Natural killer cell (primary cell): ENCODE results near the gene THRAP3. TPM values are rescaled to one million over a fixed set of nuclear protein-coding genes. Genes with fewer than 3 reads are reported as not detected.

Experiments used
- ATAC-seq, 3 donors: fragments of 150-1000 bp in 2 of 3; fragments of 200-7000 bp in 1 of 3; cut with Tn5 transposase; 1 replicate in 1 of 3; 2 replicates in 2 of 3; pipeline ENCODE4 v1.10.0; 2021; ENCODE audit warnings: mild to moderate bottlenecking in 2 of 3, moderate library complexity in 2 of 3
- DNase-seq, 2 donors: peaks; one replicate each; pipeline versions ENCODE4 v3.0.0 to v3.0.0-alpha.2; 2013 to 2021; ENCODE audit warnings: mixed read lengths in 1 of 2
- H3K27ac ChIP-seq: one replicate; pipeline ENCODE4 v1.5.1; 2013; ENCODE audit warnings: mild to moderate bottlenecking, low read length
- H3K27me3 ChIP-seq: one replicate; pipeline ENCODE4 v1.6.1; 2013; ENCODE audit warnings: low read length; ENCODE audit not compliant: control insufficient read depth, insufficient read depth
- H3K36me3 ChIP-seq: one replicate; pipeline ENCODE4 v1.6.1; 2013; ENCODE audit warnings: low read length; ENCODE audit not compliant: control insufficient read depth, insufficient read depth
- H3K4me1 ChIP-seq: one replicate; pipeline ENCODE4 v1.6.1; 2013; ENCODE audit warnings: low read length; ENCODE audit not compliant: control insufficient read depth, insufficient read depth
- H3K4me3 ChIP-seq: one replicate; pipeline ENCODE4 v1.5.1; 2013; ENCODE audit warnings: low read length
- H3K9me3 ChIP-seq: one replicate; pipeline ENCODE4 v1.6.1; 2013; ENCODE audit warnings: low read length; ENCODE audit not compliant: control insufficient read depth, insufficient read depth
- H3K27ac Mint-ChIP-seq, 2 donors: one replicate each; pipeline ENCODE4 v1.8.0; 2022; ENCODE audit warnings: mild to moderate bottlenecking in 2 of 2, mixed read lengths in 2 of 2, moderate library complexity in 1 of 2
- H3K27me3 Mint-ChIP-seq, 2 donors: one replicate each; pipeline ENCODE4 v1.8.0; 2022; ENCODE audit warnings: low read depth in 2 of 2, mixed read lengths in 2 of 2
- H3K36me3 Mint-ChIP-seq: one replicate; pipeline ENCODE4 v1.8.0; 2022; ENCODE audit warnings: mixed read lengths
- H3K4me1 Mint-ChIP-seq, 2 donors: one replicate each; pipeline ENCODE4 v1.8.0; 2022; ENCODE audit warnings: mixed read lengths in 2 of 2
- H3K4me3 Mint-ChIP-seq: one replicate; pipeline ENCODE4 v1.8.0; 2022; ENCODE audit warnings: mild to moderate bottlenecking, moderate library complexity, mixed read lengths
- H3K9me3 Mint-ChIP-seq, 2 donors: one replicate each; pipeline ENCODE4 v1.8.0; 2022; ENCODE audit warnings: mixed read lengths in 2 of 2
- CTCF ChIP-seq: fragments of 200-600 bp; IDR thresholded peaks from one replicate; pipeline ENCODE4 v1.8.0; 2022; ENCODE audit warnings: antibody characterized with exemption
- WGBS: methylation state at CpG from one replicate; pipeline ENCODE4 v1.1.7; 2013; ENCODE audit warnings: missing lambda C conversion rate; ENCODE audit not compliant: insufficient coverage; 5-methylcytosine and 5-hydroxymethylcytosine counted together
- intact Hi-C: fragments of 100-400 bp; cut with micrococcal nuclease; formaldehyde crosslinking; loops from one replicate; pipeline ENCODE4 v1.14.2; 2022
- total RNA-seq, 4 donors: library from RNA; stranded (reverse); fragments of 120-200 nt in 1 of 4; gene quantifications; one replicate each; pipeline versions ENCODE4 v1.2.3 to v1.2.4, GENCODE V29; 2013 to 2022

The THRAP3 gene
- total RNA-seq, 3 donors from 2014 or later (not counting 1 experiment from before 2014, with no cell fraction given), result 88.6 to 110 (median 97.4) TPM

DNA sequence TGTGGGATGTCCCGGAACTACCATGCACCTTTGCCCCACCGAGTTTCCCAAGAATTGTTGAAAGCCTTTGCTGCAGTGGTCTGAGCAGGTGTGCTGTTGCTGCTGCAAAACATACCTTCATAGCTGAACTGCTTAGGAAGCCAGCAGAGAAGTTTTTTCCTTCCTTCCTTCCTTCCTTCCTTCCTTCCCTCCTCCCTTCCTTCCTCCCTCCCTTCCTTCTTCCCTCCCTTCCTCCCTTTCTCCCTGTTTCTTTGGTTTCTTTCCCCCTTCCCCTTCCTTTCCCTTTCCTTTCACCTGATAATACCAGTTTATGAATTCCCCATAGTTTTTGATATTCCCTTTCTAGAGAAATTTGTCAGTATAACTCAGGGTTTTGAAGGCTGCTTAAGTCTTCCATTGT, 71.1 kb downstream of the THRAP3 start:
- Mint-ChIP-seq H3K36me3 (no peaks in the 10 kb centered on the region), H3K27ac (peak overlapping the region in 1 of 2 donors; percentile 58), H3K4me3 (no peak overlapping the region), H3K4me1 (peaks cover 0 to 15% of the 10 kb centered on the region in 2 donors), H3K9me3 (no peaks in the 10 kb centered on the region), H3K27me3 (no peaks in the 10 kb centered on the region)
- no peak overlapping the region for H3K4me3 ChIP-seq
- H3K27me3 ChIP-seq, result no peaks in the 10 kb centered on the region
- intact Hi-C loops, result no loop called here
- WGBS, result 96% methylated on average over 2 of the region's 2 CpGs
- no peak for TF ChIP-seq CTCF
- no peak for ATAC-seq
- H3K27ac ChIP-seq, result no peak overlapping the region
- no peaks in the 10 kb centered on the region for H3K4me1 ChIP-seq
- no peak for DNase-seq
- peaks cover 78% of the 10 kb centered on the region for H3K36me3 ChIP-seq
- no peaks in the 10 kb centered on the region for H3K9me3 ChIP-seq

DNA sequence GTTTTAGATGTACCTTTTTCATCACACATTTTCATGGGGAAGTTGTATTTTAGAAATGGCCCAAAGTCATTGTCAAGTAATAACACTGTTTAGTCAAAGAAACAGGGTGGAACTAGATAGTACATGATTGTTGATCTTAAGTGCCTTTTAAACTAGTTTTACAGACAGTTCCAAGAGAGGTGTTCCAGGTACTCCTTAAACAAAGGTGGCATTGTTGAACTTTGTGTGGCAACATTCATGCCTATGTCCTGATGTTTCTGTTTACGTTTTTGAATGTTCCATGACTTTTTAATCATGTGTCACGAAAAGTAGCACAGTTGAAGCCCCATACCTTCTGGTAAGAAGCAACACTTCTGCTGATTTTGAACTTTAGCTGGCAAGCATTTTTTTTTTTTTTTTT, 72.8 kb downstream of the THRAP3 start:
- no peak overlapping the region for H3K4me3 Mint-ChIP-seq
- H3K4me1 Mint-ChIP-seq, result peaks cover 0 to 12% of the 10 kb centered on the region in 2 donors
- Histone ChIP-seq H3K27ac (no peak overlapping the region), H3K4me3 (no peak overlapping the region), H3K9me3 (no peaks in the 10 kb centered on the region), H3K4me1 (no peaks in the 10 kb centered on the region), H3K36me3 (peaks cover 78% of the 10 kb centered on the region), H3K27me3 (no peaks in the 10 kb centered on the region)
- no peaks in the 10 kb centered on the region for H3K9me3 Mint-ChIP-seq
- H3K27ac Mint-ChIP-seq, result peak overlapping the region in 1 of 2 donors; percentile 43
- intact Hi-C loops, result no loop called here
- no peak for TF ChIP-seq CTCF
- ATAC-seq (no peak), DNase-seq (no peak)
- no peaks in the 10 kb centered on the region for H3K36me3 Mint-ChIP-seq
- no peaks in the 10 kb centered on the region for H3K27me3 Mint-ChIP-seq
- 97% methylated on average over 2 of the region's 2 CpGs for WGBS

DNA sequence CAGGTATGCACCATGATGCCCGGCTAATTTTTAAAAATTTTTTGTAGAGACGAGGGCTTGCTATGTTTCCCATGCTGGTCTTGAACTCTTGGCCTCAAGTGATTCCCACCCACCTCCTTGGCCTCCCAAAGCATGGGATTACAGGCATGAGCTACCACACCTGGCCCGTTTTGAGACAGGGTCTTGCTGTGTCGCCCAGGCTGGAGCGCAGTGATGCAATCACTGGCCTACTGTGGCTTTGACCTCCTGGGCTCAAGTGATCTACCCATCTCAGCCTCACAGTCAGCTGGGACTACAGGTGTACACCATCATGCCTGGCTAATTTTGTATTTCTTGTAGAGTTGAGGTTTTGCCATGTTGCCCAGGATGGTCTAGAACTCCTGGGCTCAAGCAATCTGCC, 74.4 kb downstream of the THRAP3 start:
- no peak overlapping the region for H3K4me3 ChIP-seq
- WGBS, result 98% methylated on average over 5 of the region's 5 CpGs
- no peaks in the 10 kb centered on the region for H3K4me1 ChIP-seq
- Mint-ChIP-seq H3K27me3 (no peaks in the 10 kb centered on the region), H3K4me3 (no peak overlapping the region), H3K36me3 (peaks cover 5% of the 10 kb centered on the region), H3K27ac (no peak overlapping the region), H3K9me3 (no peaks in the 10 kb centered on the region), H3K4me1 (peaks cover 0 to 14% of the 10 kb centered on the region in 2 donors)
- DNase-seq (no peak), ATAC-seq (no peak)
- intact Hi-C loops, result no loop called here
- H3K9me3 ChIP-seq, result no peaks in the 10 kb centered on the region
- no peak for TF ChIP-seq CTCF
- no peak overlapping the region for H3K27ac ChIP-seq
- no peaks in the 10 kb centered on the region for H3K27me3 ChIP-seq
- peaks cover 75% of the 10 kb centered on the region for H3K36me3 ChIP-seq

- Histone ChIP-seq H3K9me3 (no peaks in the 10 kb centered on the region), H3K4me1 (peaks cover 2% of the 10 kb centered on the region), H3K27ac (no peak overlapping the region), H3K27me3 (no peaks in the 10 kb centered on the region), H3K36me3 (peaks cover 69% of the 10 kb centered on the region), H3K4me3 (no peak overlapping the region)
- Mint-ChIP-seq H3K27me3 (no peaks in the 10 kb centered on the region), H3K9me3 (no peaks in the 10 kb centered on the region), H3K36me3 (peaks cover 7% of the 10 kb centered on the region), H3K4me1 (peaks cover 0 to 17% of the 10 kb centered on the region in 2 donors), H3K27ac (peak overlapping the region in 1 of 2 donors; percentile 70), H3K4me3 (no peak overlapping the region)
- DNase-seq, result no peak
- no peak for ATAC-seq
- intact Hi-C loops, result no loop called here
- no peak for TF ChIP-seq CTCF
- no CpG with 5 or more reads among the region's 1 CpG for WGBS
Observed at GRCh38 chr1:36300526-36300925, 76.3 kb downstream of the THRAP3 start.
